Left kidney (tissue), 8 donors: Measurements from ENCODE around the gene CETN2. TPM values are rescaled to one million over a fixed set of nuclear protein-coding genes. Genes with fewer than 3 reads are reported as not detected.
A peak's percentile ranks its signal among the peaks of the same experiment; 100 is the strongest.

Source experiments
- DNase-seq: peaks from one replicate; pipeline ENCODE4 v3.0.0-alpha.2; 2013
- long read RNA-seq, 8 donors: transcript quantifications; one replicate each; lab custom pipeline, GENCODE V29; 2026
- polyA plus RNA-seq: library from polyadenylated mRNA; unstranded; fragments of 120-200 nt; gene quantifications from one replicate; pipeline ENCODE4 v1.2.1, GENCODE V29; 2013; ENCODE audit not compliant: insufficient read length

Gene CETN2
- polyA plus RNA-seq, result 109 TPM
- long read RNA-seq, donor 1, transcript CETN2-201 (5 exons, 1,454 nt), result major isoform, 18 of 49 reads
- long read RNA-seq, donor 1, partial matches to known transcripts, result 30 of 49 reads
- long read RNA-seq, donor 1, other reads (novel, unspliced or antisense), result 0 of 49 reads
- long read RNA-seq, donor 2, transcript CETN2-201 (5 exons, 1,454 nt), result major isoform, 33 of 79 reads
- long read RNA-seq, donor 2, partial matches to known transcripts, result 38 of 79 reads
- long read RNA-seq, donor 2, other reads (novel, unspliced or antisense), result 8 of 79 reads
- long read RNA-seq, donor 3, transcript CETN2-201 (5 exons, 1,454 nt), result major isoform, 25 of 30 reads
- long read RNA-seq, donor 3, partial matches to known transcripts, result 5 of 30 reads
- long read RNA-seq, donor 3, other reads (novel, unspliced or antisense), result 0 of 30 reads
- long read RNA-seq, donor 4, transcript CETN2-201 (5 exons, 1,454 nt), result major isoform, 5 of 5 reads
- long read RNA-seq, donor 4, partial matches to known transcripts, result 0 of 5 reads
- long read RNA-seq, donor 4, other reads (novel, unspliced or antisense), result 0 of 5 reads
- long read RNA-seq, donor 5, transcript CETN2-201 (5 exons, 1,454 nt), result major isoform, 78 of 131 reads
- long read RNA-seq, donor 5, partial matches to known transcripts, result 47 of 131 reads
- long read RNA-seq, donor 5, other reads (novel, unspliced or antisense), result 6 of 131 reads
- long read RNA-seq, donor 6, transcript CETN2-201 (5 exons, 1,454 nt), result major isoform, 31 of 73 reads
- long read RNA-seq, donor 6, partial matches to known transcripts, result 42 of 73 reads
- long read RNA-seq, donor 6, other reads (novel, unspliced or antisense), result 0 of 73 reads
- long read RNA-seq, donor 7, transcript CETN2-201 (5 exons, 1,454 nt), result major isoform, 44 of 109 reads
- long read RNA-seq, donor 7, partial matches to known transcripts, result 65 of 109 reads
- long read RNA-seq, donor 7, other reads (novel, unspliced or antisense), result 0 of 109 reads
- long read RNA-seq, donor 8, transcript CETN2-201 (5 exons, 1,454 nt), result major isoform, 6 of 17 reads
- long read RNA-seq, donor 8, partial matches to known transcripts, result 11 of 17 reads
- long read RNA-seq, donor 8, other reads (novel, unspliced or antisense), result 0 of 17 reads

DNA sequence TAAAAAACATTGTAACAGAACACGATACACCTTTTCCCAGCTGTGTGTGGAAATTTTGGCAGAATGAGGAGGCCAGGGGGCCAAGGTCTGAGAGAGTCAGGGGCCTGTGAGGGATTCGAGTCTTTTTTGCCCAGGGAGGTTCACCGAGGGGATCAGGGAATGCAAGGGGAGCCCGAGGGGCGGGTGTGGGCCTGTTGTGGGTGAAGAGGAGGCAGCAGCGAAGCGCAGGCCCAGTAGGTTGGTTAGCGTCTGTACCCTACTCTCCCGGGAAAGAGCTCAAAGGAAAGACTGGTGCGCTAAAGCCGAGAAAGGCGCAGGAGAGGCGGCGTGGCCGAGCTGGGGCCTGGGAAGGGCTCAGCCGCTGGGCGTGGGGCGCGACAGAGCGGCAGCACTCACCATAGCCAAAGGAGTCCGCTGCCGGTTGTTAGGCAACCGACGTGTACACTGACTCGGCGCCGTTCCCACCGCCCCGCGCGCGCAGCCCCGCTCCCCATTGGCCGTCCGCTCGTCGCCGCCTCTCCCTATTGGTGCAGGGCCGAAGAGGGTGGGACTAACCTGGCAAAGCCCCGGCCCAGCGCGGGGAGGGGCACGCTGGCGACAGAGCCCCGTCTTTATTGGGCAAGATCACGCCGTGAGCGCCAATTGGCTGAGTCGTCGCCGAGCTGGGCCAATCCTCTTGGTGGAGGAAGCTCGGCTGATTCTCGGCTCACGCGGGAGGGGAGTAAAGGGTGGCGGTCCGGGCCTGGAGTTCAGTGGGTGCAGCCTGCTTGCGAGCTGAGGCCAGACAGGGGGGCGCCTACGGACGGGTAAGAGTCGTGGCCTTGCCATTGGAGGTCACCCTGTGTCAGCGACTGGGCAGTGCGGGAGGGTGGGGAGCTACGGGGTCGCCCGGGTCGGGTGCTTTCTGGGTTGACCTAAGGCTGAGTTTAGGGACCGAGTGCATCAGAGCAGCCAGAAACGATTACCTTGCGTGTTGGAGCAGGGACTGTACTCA is at the start of gene CETN2, which contains the start of gene NSDHL:
Gene CETN2 (minus strand): TSS at position 446 of the 994 bp plus-strand sequence. CDS start 47 bp downstream, at position 399.
Gene NSDHL (plus strand): TSS at position 752 of the 994 bp plus-strand sequence. CDS start 15,262 bp downstream, outside the sequence.
- DNase-seq, result peak; percentile 92

- DNase-seq, result peak; percentile 19
These were observed 48.6 kb upstream of the CETN2 start for GRCh38 chrX:152878976-152879755.

- DNase-seq, result no peak
These were observed 46.6 kb upstream of the CETN2 start for GRCh38 chrX:152876931-152877840.

- DNase-seq, result no peak
These were observed 42.8 kb upstream of the CETN2 start for GRCh38 chrX:152873361-152873760.

GRCh38 chrX:152872522-152872921 is 42.0 kb upstream of the CETN2 start:
- no peak for DNase-seq

GRCh38 chrX:152871260-152871659 is 40.7 kb upstream of the CETN2 start:
- no peak for DNase-seq

- DNase-seq, result no peak
These were observed 39.4 kb upstream of the CETN2 start for GRCh38 chrX:152869972-152870371.

DNA sequence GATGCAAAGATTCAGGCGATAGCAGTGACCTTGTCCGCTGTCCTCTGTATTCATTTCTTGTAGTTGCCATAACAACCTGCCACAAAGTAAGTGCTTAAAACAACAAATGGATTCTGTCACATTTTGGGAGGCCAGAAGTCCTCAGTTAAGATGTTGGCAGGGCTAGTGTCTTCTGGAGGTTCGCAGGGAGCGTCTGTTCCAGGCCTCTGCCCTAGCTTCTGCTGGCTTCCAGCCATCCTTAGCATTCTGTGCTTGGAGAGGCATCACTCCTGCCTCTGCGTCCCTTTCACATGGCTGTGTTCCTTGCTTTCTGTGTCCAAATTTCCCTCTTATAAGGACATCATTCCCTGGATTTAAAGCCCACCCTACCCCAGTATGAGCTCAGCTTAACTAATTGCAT is 35.8 kb upstream of the CETN2 start:
- DNase-seq, result no peak

GRCh38 chrX:152865232-152865920 is 34.8 kb upstream of the CETN2 start:
- DNase-seq, result no peak

DNA sequence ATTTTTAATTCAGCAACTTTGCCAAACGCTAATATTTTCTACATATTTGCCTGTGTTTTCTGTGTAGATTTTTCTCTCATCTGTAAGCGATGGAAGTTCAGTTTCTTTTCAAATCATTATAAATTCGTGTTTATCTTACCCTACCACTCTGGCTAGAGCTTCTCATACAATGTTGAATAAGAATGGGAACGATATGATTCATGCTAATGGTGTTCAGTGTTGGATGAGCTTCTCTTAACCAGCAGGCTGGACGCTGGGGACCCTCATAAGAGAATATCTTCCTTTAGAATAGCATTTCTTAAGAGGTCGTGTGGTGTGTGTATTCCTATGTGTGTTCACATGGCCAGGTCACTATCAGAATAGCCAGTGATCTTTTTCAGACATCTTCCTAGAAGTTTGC is 31.3 kb upstream of the CETN2 start:
- no peak for DNase-seq

GRCh38 chrX:152861116-152861515 is 30.6 kb upstream of the CETN2 start:
- peak; percentile 18 for DNase-seq

DNA sequence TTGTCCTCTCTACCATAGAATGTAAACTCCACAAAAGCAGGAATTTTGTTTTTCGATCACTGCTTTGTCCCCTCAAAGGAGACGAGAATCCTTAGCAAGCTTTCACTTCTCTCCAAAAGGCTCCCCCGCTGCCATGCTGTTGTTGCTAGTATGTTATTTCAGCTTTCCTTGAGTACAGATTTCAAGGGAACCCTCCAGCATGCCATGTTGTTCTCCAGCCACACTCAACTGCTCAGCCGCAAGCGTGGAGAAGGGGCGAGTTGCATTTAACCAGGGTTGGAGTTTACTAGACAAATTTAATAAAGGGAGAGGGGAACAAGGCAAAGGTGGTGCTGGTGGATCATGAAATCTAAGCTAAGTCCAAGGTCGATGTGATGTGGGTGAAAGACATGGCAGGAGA is 23.4 kb upstream of the CETN2 start:
- DNase-seq, result no peak

- no peak for DNase-seq
These were observed 19.9 kb upstream of the CETN2 start for GRCh38 chrX:152850465-152850864.

DNA sequence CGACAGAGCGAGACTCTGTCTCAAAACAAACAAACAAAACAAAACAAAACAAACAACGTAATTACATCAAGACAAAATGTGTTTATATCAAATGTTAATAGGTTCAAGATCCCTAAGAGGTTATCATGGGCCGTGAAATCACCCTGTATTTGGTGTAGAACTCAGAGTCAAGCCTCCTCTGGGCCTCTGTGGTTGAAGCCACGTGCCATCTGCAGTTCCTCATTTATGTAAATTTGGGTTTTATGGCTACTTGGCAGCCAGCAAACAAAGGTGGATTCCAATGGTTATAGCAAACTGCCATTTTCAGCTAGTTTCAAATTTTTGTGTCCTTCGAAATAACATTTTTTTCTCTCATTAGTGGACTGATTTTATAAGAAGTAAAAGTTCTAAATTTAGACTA is 16.7 kb upstream of the CETN2 start:
- no peak for DNase-seq

GRCh38 chrX:152845618-152846240 is 15.2 kb upstream of the CETN2 start:
- no peak for DNase-seq

DNA sequence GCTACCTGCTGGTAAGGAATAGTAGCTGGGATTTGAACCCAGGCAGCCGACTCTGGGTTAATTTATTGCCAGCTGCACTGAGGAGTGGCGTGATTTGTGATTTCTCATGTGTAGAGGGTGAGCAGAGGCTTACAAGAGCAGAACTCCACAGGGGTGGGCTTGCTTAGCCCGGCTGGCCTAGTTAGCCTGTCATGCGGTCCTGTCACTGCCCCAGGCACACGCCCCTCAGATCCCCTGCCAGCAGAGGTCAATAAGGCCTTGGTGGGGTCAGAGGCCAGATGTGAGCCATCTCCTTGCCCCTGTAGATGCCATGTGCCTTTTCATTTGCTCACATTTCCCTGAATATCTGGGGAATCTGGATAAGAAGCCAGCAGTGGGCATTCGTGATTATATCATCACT is 13.7 kb upstream of the CETN2 start:
- DNase-seq, result no peak

- no peak for DNase-seq
These were observed 13.3 kb upstream of the CETN2 start for GRCh38 chrX:152843852-152844251.

DNA sequence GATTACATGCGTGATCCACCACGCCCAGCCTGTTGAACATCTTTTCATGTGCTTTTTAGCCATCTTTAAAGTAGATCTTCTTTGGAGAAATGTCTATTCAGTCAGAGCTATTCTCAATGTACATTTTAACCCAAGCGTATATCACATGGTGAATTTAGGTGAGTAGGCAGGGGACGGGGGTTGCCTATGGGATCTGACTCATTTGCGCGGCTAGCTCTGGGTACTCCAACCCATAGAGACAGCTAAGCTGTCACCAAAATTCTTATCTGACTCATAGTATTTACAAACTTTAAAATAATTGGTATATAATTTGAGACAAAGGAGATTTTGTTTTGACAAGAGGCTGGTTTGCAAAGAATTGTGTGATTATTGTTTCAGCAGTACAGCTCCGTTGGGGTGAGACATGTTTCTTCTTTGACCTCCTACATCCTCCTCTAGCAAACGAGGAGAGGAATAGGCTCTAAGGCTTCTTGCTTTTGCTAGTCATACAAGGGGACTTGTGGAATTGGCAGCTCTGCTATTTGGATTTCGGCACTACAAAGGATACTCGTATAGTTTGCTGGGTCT is 12.3 kb upstream of the CETN2 start:
- no peak for DNase-seq
